GM12878 (cell line): ENCODE measurements around the gene PAIP2. TPM values are rescaled to one million over a fixed set of nuclear protein-coding genes. Genes with fewer than 3 reads are reported as not detected.

ENCODE experiments used
- BHLHE40 ChIP-seq, 2 experiments: fragments of 450-650 bp in 1 of 2; IDR thresholded peaks; 2 replicates each; pipeline ENCODE4 v1.6.1; 2011 to 2017; ENCODE audit warnings: low read depth in 2 of 2, borderline replicate concordance in 1 of 2, improper control_type of control experiment in 1 of 2, low read length in 1 of 2, mild to moderate bottlenecking in 1 of 2
- CBX3 ChIP-seq: fragments of 200-600 bp; sonication (generic); IDR thresholded peaks from 2 replicates; pipeline ENCODE4 v1.6.1; 2016; ENCODE audit warnings: low read depth, borderline replicate concordance
- CEBPB ChIP-seq, 2 experiments: fragments of 150-350 bp in 1 of 2; IDR thresholded peaks; 2 replicates each; pipeline ENCODE4 v1.6.1; 2012 to 2014; ENCODE audit warnings: low read depth in 2 of 2, low read length in 2 of 2, borderline replicate concordance in 1 of 2, inconsistent platforms in 1 of 2
- FOXM1 ChIP-seq: IDR thresholded peaks from 2 replicates; pipeline ENCODE4 v1.6.1; 2012; ENCODE audit warnings: low read depth, mild to moderate bottlenecking, inconsistent platforms, low read length, moderate library complexity
- NFYB ChIP-seq: IDR thresholded peaks from 2 replicates; pipeline ENCODE4 v1.6.1; 2011; ENCODE audit warnings: low read depth, mild to moderate bottlenecking, low read length, improper control_type of control experiment, moderate library complexity; ENCODE audit not compliant: insufficient read depth
- NRF1 ChIP-seq: conservative IDR thresholded peaks from 2 replicates; pipeline ENCODE4 v1.6.1; 2011; ENCODE audit warnings: mild to moderate bottlenecking, low read depth, low read length, improper control_type of control experiment
- TBL1XR1 ChIP-seq: IDR thresholded peaks from 2 replicates; pipeline ENCODE4 v1.6.1; 2012; ENCODE audit warnings: low read depth, low read length, improper control_type of control experiment
- WRNIP1 ChIP-seq: IDR thresholded peaks from 2 replicates; pipeline ENCODE4 v1.6.1; 2011; ENCODE audit warnings: low read depth, low read length, improper control_type of control experiment, borderline replicate concordance
- polyA plus RNA-seq, 11 experiments: library from polyadenylated mRNA; depleted of rRNA in 4 of 11; unstranded in 6 of 11; stranded (reverse) in 5 of 11; fragments of >200 nt; fragmentation: Nextera tagmentation in 4 of 11; fragmentation: Illumina TruSeq in 1 of 11; extraction: Ambion mirVana in 4 of 11; extraction: Trizol in 1 of 11; gene quantifications; 1 replicate in 1 of 11; 2 replicates in 10 of 11; pipeline versions ENCODE4 v1.2.1 to v1.2.3, GENCODE V29; 2011 to 2016; ENCODE audit warnings: inconsistent platforms in 2 of 11, missing spikeins in 2 of 11, low read depth in 1 of 11
- total RNA-seq, 4 experiments: library from RNA; depleted of rRNA in 3 of 4; stranded (reverse); fragments of >200 nt in 3 of 4; fragmentation: Illumina TruSeq in 1 of 4; extraction: Trizol in 1 of 4; gene quantifications; 2 replicates each; pipeline versions ENCODE4 v1.2.1 to v1.2.3, GENCODE V29; 2013 to 2021
- TF ChIP-seq, protein P1 (sequence below): fragments of 450-650 bp; IDR thresholded peaks from 2 replicates; pipeline ENCODE4 v1.6.1; 2014; ENCODE audit warnings: mild to moderate bottlenecking
- TF ChIP-seq, protein P2 (sequence below): fragments of 150-350 bp; IDR thresholded peaks from 2 replicates; pipeline ENCODE4 v1.6.1; 2014; ENCODE audit warnings: mild to moderate bottlenecking, low read depth, low read length
- TF ChIP-seq, protein P3 (sequence below): IDR thresholded peaks from 2 replicates; pipeline ENCODE4 v1.6.1; 2012; ENCODE audit warnings: improper control_type of control experiment, low read depth, low read length; ENCODE audit not compliant: insufficient replicate concordance
- TF ChIP-seq, protein P4 (sequence below): fragments of 450-650 bp; IDR thresholded peaks from 2 replicates; pipeline ENCODE4 v1.6.1; 2017; ENCODE audit warnings: low read depth, mild to moderate bottlenecking, moderate library complexity
- TF ChIP-seq, protein P5 (sequence below): fragments of 450-650 bp; IDR thresholded peaks from 2 replicates; pipeline ENCODE4 v1.6.1; 2017; ENCODE audit warnings: borderline replicate concordance
- TF ChIP-seq, protein P6 (sequence below): IDR thresholded peaks from 2 replicates; pipeline ENCODE4 v1.6.1; 2011; ENCODE audit warnings: low read depth, mild to moderate bottlenecking, low read length, moderate library complexity, borderline replicate concordance; ENCODE audit errors: extremely low read depth
- TF ChIP-seq, protein P7 (sequence below): IDR thresholded peaks from 2 replicates; pipeline ENCODE4 v1.6.1; 2011; ENCODE audit warnings: low read depth, low read length, improper control_type of control experiment, borderline replicate concordance

Gene PAIP2
- total and polyA plus RNA-seq, 10 of the 15 experiments (the other 5 are each of a cell fraction or from before 2014, with no cell fraction given) = 49.9 to 154 (median 102) TPM

DNA sequence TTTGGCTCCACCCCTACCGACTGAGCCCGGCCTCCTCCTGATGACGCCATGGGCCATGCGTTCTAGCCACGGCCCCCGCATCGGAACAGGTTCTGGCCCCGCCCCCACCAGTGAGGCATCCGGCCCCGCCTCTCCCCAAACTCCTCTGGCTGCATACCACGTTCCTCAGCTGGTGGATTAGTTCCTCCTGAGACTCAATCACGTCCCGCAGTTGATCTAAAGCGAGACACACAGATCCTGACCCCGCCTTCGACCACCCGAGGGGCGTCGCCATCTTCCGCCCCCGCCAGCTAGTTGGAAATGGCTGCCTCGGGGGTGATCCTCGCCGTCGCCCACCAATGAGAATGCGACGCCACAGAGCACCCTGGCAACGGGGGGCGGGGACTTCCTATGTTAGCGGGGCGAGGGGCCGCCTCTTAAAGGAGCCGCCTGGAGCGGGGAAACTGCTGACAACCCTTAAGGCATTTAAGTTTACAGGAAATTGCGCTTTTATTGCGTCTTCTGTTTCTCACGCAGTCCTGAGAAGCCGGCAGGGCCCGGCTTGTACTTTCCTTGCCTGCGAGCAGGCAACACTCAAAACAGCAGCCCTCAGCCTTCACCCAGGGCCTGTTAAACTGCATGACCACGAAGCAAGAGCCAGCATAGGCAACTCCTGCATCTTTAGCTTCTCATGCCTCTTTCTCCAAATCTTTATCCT, 62.3 kb downstream of the PAIP2 start, which contains the start of gene SPATA24 (continued):
- TF ChIP-seq, protein P1, sequence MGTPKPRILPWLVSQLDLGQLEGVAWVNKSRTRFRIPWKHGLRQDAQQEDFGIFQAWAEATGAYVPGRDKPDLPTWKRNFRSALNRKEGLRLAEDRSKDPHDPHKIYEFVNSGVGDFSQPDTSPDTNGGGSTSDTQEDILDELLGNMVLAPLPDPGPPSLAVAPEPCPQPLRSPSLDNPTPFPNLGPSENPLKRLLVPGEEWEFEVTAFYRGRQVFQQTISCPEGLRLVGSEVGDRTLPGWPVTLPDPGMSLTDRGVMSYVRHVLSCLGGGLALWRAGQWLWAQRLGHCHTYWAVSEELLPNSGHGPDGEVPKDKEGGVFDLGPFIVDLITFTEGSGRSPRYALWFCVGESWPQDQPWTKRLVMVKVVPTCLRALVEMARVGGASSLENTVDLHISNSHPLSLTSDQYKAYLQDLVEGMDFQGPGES = peak; percentile 49; the same call in 1 of the 2 replicates
- TF ChIP-seq, protein P2, sequence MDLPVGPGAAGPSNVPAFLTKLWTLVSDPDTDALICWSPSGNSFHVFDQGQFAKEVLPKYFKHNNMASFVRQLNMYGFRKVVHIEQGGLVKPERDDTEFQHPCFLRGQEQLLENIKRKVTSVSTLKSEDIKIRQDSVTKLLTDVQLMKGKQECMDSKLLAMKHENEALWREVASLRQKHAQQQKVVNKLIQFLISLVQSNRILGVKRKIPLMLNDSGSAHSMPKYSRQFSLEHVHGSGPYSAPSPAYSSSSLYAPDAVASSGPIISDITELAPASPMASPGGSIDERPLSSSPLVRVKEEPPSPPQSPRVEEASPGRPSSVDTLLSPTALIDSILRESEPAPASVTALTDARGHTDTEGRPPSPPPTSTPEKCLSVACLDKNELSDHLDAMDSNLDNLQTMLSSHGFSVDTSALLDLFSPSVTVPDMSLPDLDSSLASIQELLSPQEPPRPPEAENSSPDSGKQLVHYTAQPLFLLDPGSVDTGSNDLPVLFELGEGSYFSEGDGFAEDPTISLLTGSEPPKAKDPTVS = no peak
- TF ChIP-seq, protein P3, sequence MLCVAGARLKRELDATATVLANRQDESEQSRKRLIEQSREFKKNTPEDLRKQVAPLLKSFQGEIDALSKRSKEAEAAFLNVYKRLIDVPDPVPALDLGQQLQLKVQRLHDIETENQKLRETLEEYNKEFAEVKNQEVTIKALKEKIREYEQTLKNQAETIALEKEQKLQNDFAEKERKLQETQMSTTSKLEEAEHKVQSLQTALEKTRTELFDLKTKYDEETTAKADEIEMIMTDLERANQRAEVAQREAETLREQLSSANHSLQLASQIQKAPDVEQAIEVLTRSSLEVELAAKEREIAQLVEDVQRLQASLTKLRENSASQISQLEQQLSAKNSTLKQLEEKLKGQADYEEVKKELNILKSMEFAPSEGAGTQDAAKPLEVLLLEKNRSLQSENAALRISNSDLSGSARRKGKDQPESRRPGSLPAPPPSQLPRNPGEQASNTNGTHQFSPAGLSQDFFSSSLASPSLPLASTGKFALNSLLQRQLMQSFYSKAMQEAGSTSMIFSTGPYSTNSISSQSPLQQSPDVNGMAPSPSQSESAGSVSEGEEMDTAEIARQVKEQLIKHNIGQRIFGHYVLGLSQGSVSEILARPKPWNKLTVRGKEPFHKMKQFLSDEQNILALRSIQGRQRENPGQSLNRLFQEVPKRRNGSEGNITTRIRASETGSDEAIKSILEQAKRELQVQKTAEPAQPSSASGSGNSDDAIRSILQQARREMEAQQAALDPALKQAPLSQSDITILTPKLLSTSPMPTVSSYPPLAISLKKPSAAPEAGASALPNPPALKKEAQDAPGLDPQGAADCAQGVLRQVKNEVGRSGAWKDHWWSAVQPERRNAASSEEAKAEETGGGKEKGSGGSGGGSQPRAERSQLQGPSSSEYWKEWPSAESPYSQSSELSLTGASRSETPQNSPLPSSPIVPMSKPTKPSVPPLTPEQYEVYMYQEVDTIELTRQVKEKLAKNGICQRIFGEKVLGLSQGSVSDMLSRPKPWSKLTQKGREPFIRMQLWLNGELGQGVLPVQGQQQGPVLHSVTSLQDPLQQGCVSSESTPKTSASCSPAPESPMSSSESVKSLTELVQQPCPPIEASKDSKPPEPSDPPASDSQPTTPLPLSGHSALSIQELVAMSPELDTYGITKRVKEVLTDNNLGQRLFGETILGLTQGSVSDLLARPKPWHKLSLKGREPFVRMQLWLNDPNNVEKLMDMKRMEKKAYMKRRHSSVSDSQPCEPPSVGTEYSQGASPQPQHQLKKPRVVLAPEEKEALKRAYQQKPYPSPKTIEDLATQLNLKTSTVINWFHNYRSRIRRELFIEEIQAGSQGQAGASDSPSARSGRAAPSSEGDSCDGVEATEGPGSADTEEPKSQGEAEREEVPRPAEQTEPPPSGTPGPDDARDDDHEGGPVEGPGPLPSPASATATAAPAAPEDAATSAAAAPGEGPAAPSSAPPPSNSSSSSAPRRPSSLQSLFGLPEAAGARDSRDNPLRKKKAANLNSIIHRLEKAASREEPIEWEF = no peak
- TF ChIP-seq, protein P4, sequence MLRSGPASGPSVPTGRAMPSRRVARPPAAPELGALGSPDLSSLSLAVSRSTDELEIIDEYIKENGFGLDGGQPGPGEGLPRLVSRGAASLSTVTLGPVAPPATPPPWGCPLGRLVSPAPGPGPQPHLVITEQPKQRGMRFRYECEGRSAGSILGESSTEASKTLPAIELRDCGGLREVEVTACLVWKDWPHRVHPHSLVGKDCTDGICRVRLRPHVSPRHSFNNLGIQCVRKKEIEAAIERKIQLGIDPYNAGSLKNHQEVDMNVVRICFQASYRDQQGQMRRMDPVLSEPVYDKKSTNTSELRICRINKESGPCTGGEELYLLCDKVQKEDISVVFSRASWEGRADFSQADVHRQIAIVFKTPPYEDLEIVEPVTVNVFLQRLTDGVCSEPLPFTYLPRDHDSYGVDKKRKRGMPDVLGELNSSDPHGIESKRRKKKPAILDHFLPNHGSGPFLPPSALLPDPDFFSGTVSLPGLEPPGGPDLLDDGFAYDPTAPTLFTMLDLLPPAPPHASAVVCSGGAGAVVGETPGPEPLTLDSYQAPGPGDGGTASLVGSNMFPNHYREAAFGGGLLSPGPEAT = peak; percentile 92
- TF ChIP-seq CEBPB (IDR thresholded peaks at IDR 0.05; ENCODE audit: borderline replicate concordance in 1 of 2, low read depth in 2 of 2, low read length in 2 of 2) = no peak
- TF ChIP-seq WRNIP1 = no peak
- peak; percentile 8; the same call in 1 of the 2 replicates for TF ChIP-seq TBL1XR1
- TF ChIP-seq FOXM1 = no peak
- TF ChIP-seq NFYB = peak; percentile 88
- peak; percentile 21 to 63; a peak in 1 of 4 replicates for TF ChIP-seq BHLHE40 (IDR thresholded peaks at IDR 0.05; ENCODE audit: borderline replicate concordance in 1 of 2, low read depth in 2 of 2, low read length in 1 of 2)
- TF ChIP-seq, protein P5, sequence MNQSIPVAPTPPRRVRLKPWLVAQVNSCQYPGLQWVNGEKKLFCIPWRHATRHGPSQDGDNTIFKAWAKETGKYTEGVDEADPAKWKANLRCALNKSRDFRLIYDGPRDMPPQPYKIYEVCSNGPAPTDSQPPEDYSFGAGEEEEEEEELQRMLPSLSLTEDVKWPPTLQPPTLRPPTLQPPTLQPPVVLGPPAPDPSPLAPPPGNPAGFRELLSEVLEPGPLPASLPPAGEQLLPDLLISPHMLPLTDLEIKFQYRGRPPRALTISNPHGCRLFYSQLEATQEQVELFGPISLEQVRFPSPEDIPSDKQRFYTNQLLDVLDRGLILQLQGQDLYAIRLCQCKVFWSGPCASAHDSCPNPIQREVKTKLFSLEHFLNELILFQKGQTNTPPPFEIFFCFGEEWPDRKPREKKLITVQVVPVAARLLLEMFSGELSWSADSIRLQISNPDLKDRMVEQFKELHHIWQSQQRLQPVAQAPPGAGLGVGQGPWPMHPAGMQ = no peak
- TF ChIP-seq, protein P6, sequence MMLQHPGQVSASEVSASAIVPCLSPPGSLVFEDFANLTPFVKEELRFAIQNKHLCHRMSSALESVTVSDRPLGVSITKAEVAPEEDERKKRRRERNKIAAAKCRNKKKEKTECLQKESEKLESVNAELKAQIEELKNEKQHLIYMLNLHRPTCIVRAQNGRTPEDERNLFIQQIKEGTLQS = no peak
- TF ChIP-seq, protein P7, sequence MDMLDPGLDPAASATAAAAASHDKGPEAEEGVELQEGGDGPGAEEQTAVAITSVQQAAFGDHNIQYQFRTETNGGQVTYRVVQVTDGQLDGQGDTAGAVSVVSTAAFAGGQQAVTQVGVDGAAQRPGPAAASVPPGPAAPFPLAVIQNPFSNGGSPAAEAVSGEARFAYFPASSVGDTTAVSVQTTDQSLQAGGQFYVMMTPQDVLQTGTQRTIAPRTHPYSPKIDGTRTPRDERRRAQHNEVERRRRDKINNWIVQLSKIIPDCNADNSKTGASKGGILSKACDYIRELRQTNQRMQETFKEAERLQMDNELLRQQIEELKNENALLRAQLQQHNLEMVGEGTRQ = no peak
- no peak for TF ChIP-seq CBX3
- no peak for TF ChIP-seq NRF1
